Lung (tissue), 12 donors: ENCODE measurements around the gene ERP27. TPM values are rescaled to one million over a fixed set of nuclear protein-coding genes. Genes with fewer than 3 reads are reported as not detected.

Source experiments
- ATAC-seq: fragments of 200-7000 bp; cut with Tn5 transposase; one replicate; pipeline ENCODE4 v1.9.1; 2020; ENCODE audit warnings: moderate number of reproducible peaks; ENCODE audit not compliant: insufficient read depth, low FRiP score
- DNase-seq, 3 donors: peaks; one replicate each; pipeline ENCODE4 v3.0.0-alpha.2; 2013 to 2017
- H3K27ac ChIP-seq, 2 donors: one replicate each; pipeline ENCODE4 v1.5.1; 2013; ENCODE audit warnings: mild to moderate bottlenecking in 2 of 2, moderate library complexity in 2 of 2, control low read depth in 1 of 2, inconsistent platforms in 1 of 2, low read depth in 1 of 2, low read length in 1 of 2
- H3K27me3 ChIP-seq, 3 donors: one replicate each; pipeline ENCODE4 v1.5.1; 2013; ENCODE audit warnings: low read length in 2 of 3; ENCODE audit not compliant: control insufficient read depth in 3 of 3, insufficient read depth in 3 of 3
- H3K36me3 ChIP-seq, 4 donors: one replicate each; pipeline ENCODE4 v1.5.1; 2013; ENCODE audit warnings: low read length in 4 of 4, mild to moderate bottlenecking in 1 of 4, moderate library complexity in 1 of 4; ENCODE audit not compliant: control insufficient read depth in 4 of 4, insufficient read depth in 4 of 4
- H3K4me1 ChIP-seq, 5 donors: one replicate each; pipeline ENCODE4 v1.5.1; 2013; ENCODE audit warnings: low read length in 5 of 5, mild to moderate bottlenecking in 2 of 5, moderate library complexity in 1 of 5; ENCODE audit not compliant: control insufficient read depth in 5 of 5, insufficient read depth in 5 of 5
- H3K4me3 ChIP-seq: one replicate; pipeline ENCODE4 v1.5.1; 2013; ENCODE audit warnings: mild to moderate bottlenecking, control low read depth, moderate library complexity
- H3K9ac ChIP-seq, 2 donors: one replicate each; pipeline ENCODE4 v1.5.1; 2013; ENCODE audit warnings: low read length in 2 of 2, control low read depth in 1 of 2; ENCODE audit not compliant: insufficient read depth in 1 of 2
- H3K9me3 ChIP-seq, 4 donors: one replicate each; pipeline ENCODE4 v1.5.1; 2013; ENCODE audit warnings: low read length in 3 of 4, mild to moderate bottlenecking in 1 of 4, moderate library complexity in 1 of 4; ENCODE audit not compliant: control insufficient read depth in 4 of 4, insufficient read depth in 3 of 4
- WGBS, 2 donors: extraction: QIAGEN DNeasy Blood & Tissue Kit; methylation state at CpG; one replicate each; pipeline ENCODE4 v1.1.7; 2013; 5-methylcytosine and 5-hydroxymethylcytosine counted together
- polyA plus RNA-seq, 2 donors: library from polyadenylated mRNA; stranded (reverse); fragments of 200-250 nt; gene quantifications; one replicate each; pipeline ENCODE4 v1.2.1, GENCODE V29; 2013
- total RNA-seq, 2 donors: library from RNA; depleted of rRNA in 1 of 2; stranded (reverse); fragments of >200 nt in 1 of 2; gene quantifications; one replicate each; pipeline ENCODE4 v1.2.1, GENCODE V29; 2014 to 2021
- TF ChIP-seq, protein P1 (sequence below): IDR thresholded peaks from 2 replicates; pipeline ENCODE4 v1.5.1; 2012; ENCODE audit warnings: mild to moderate bottlenecking; ENCODE audit errors: control extremely low read depth, extremely low read depth
- donor health status: control.
- donor health status: control.
- donor health status: Bipolar disorder and iron deficiency.
- donor health status: healthy.
- donor health status: DM: yes; HTN: yes; CAD: no.

The ERP27 gene
- total and polyA plus RNA-seq, 4 donors: 1.9 to 64.6 (median 10.4) TPM

DNA sequence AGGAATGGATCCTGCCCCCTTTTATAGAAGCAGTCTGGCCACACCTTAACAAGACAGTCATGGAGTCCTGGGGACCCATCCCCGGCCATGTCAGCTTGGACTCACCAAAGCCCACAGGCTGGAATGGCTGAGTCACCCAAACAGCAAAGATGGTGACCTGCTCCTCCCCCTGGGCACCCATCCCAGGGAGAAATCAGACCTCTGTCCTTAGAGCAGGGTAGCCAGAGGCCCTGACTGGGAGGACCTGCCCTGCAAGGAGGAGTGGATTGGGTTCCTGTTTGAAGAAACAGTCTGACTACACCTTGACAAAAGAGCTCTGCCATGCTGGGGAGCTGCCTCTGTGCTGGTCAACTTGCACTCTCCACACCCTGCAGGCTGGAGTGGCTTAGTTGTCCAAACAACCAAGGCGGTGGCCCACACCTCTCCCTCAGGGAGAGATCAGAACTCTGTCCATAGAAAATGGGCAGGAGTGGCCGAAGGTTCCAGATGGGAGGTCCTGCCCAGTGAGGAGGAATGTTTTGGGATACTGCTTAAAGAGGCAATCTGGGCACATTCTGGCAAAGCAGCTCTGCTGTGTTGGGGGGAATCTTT is 69.3 kb downstream of the ERP27 start:
- H3K9ac ChIP-seq: no peak overlapping the region
- H3K27ac ChIP-seq: no peak overlapping the region
- no peaks in the 10 kb centered on the region for H3K36me3 ChIP-seq
- ATAC-seq (no peak), DNase-seq (no peak)
- no peak overlapping the region for H3K4me3 ChIP-seq
- TF ChIP-seq, protein P1, sequence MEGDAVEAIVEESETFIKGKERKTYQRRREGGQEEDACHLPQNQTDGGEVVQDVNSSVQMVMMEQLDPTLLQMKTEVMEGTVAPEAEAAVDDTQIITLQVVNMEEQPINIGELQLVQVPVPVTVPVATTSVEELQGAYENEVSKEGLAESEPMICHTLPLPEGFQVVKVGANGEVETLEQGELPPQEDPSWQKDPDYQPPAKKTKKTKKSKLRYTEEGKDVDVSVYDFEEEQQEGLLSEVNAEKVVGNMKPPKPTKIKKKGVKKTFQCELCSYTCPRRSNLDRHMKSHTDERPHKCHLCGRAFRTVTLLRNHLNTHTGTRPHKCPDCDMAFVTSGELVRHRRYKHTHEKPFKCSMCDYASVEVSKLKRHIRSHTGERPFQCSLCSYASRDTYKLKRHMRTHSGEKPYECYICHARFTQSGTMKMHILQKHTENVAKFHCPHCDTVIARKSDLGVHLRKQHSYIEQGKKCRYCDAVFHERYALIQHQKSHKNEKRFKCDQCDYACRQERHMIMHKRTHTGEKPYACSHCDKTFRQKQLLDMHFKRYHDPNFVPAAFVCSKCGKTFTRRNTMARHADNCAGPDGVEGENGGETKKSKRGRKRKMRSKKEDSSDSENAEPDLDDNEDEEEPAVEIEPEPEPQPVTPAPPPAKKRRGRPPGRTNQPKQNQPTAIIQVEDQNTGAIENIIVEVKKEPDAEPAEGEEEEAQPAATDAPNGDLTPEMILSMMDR: no peak
- H3K4me1 ChIP-seq: peaks cover 0 to 4% (median 0%) of the 10 kb centered on the region in 5 donors
- H3K9me3 ChIP-seq: peaks cover 0 to 5% (median 2%) of the 10 kb centered on the region in 4 donors
- 91 to 98% methylated on average over 3 of the region's 3 CpGs for WGBS, 2 donors
- H3K27me3 ChIP-seq: no peaks in the 10 kb centered on the region

Other genes starting within 250 kb of the ERP27 start
- not detected for gene GUCY2C, start 241.9 kb downstream of the ERP27 start, total RNA-seq
- under 1 TPM in 1 of 2 donors, not detected in 1; 0.02 TPM for gene GUCY2C, start 241.9 kb downstream of the ERP27 start, polyA plus RNA-seq
- gene WBP11, start 135.1 kb downstream of the ERP27 start, total RNA-seq: 10 to 100 TPM; 39.5 to 52.8 TPM
- 10 to 100 TPM; 14.8 to 21.6 TPM for gene WBP11, start 135.1 kb downstream of the ERP27 start, polyA plus RNA-seq
- gene C12orf60, start 134.9 kb downstream of the ERP27 start, total RNA-seq: 1 to 10 TPM in 1 of 2 donors, under 1 TPM in 1; 0.55 to 2.4 TPM
- gene C12orf60, start 134.9 kb downstream of the ERP27 start, polyA plus RNA-seq: under 1 TPM; 0.71 to 0.87 TPM
- 1 to 10 TPM in 1 of 2 donors, under 1 TPM in 1; 0.80 to 1.3 TPM for gene SMCO3, start 124.4 kb downstream of the ERP27 start, total RNA-seq
- gene SMCO3, start 124.4 kb downstream of the ERP27 start, polyA plus RNA-seq: under 1 TPM; 0.27 to 0.61 TPM
- gene ART4, start 95.0 kb downstream of the ERP27 start, total RNA-seq: 1 to 10 TPM; 1.1 to 3.1 TPM
- gene ART4, start 95.0 kb downstream of the ERP27 start, polyA plus RNA-seq: under 1 TPM; 0.76 to 0.77 TPM
- gene MGP, start 52.7 kb downstream of the ERP27 start, total RNA-seq: 100 to 1,000 TPM; 175 to 592 TPM
- 100 to 1,000 TPM; 193 to 262 TPM for gene MGP, start 52.7 kb downstream of the ERP27 start, polyA plus RNA-seq
- 100 to 1,000 TPM in 1 of 2 donors, 10 to 100 TPM in 1; 66.5 to 250 TPM for gene ARHGDIB, start 23.1 kb upstream of the ERP27 start, total RNA-seq
- 100 to 1,000 TPM; 269 to 597 TPM for gene ARHGDIB, start 23.1 kb upstream of the ERP27 start, polyA plus RNA-seq
- gene PDE6H, start 34.5 kb upstream of the ERP27 start, total RNA-seq: under 1 TPM in 1 of 2 donors, not detected in 1; 0.88 TPM
- gene PDE6H, start 34.5 kb upstream of the ERP27 start, polyA plus RNA-seq: under 1 TPM in 1 of 2 donors, not detected in 1; 0.08 TPM